CD4-positive, alpha-beta T cell (primary cell): ENCODE results near the gene YAP1. TPM values are rescaled to one million over a fixed set of nuclear protein-coding genes. Genes with fewer than 3 reads are reported as not detected.

ENCODE experiments used
- ATAC-seq: fragments of 200-7000 bp; cut with Tn5 transposase; one replicate; pipeline ENCODE4 v1.10.0; 2022; ENCODE audit warnings: mild to moderate bottlenecking; ENCODE audit not compliant: poor library complexity
- CTCF ChIA-PET: fragments of 350-600 bp; sonication (Branson Sonifier 250); formaldehyde crosslinking; loops from one replicate; lab custom pipeline; 2021; ENCODE audit warnings: antibody characterized with exemption, inconsistent platforms; lab: Charles Lee
- POLR2A ChIA-PET: fragments of 350-600 bp; sonication (Branson Sonifier 250); formaldehyde crosslinking; loops from one replicate; lab custom pipeline; 2021; ENCODE audit warnings: antibody characterized with exemption, inconsistent platforms; lab: Charles Lee
- DNase-seq, 14 experiments: peaks; one replicate each; pipeline ENCODE4 v3.0.0-alpha.2; 2013 to 2020; ENCODE audit warnings: mixed read lengths in 2 of 14
- H3K27ac ChIP-seq, 2 donors: one replicate each; pipeline versions ENCODE4 v1.5.1 to v1.7.0; 2013; ENCODE audit warnings: low read length in 2 of 2, low read depth in 1 of 2, mild to moderate bottlenecking in 1 of 2
- H3K27me3 ChIP-seq, 2 experiments: 1 replicate in 1 of 2; 2 replicates in 1 of 2; pipeline versions ENCODE4 v1.6.1 to v1.7.0; 2013; ENCODE audit warnings: low read length in 2 of 2, control low read depth in 1 of 2, mild to moderate bottlenecking in 1 of 2, moderate library complexity in 1 of 2; ENCODE audit not compliant: insufficient read depth in 2 of 2, control insufficient read depth in 1 of 2
- H3K36me3 ChIP-seq: one replicate; pipeline ENCODE4 v1.6.1; 2013; ENCODE audit warnings: low read length, control low read depth; ENCODE audit not compliant: insufficient read depth
- H3K4me1 ChIP-seq: one replicate; pipeline ENCODE4 v1.6.1; 2013; ENCODE audit warnings: low read length, control low read depth; ENCODE audit not compliant: insufficient read depth
- H3K4me3 ChIP-seq: one replicate; pipeline ENCODE4 v1.5.1; 2013; ENCODE audit warnings: mild to moderate bottlenecking, low read length, moderate library complexity
- H3K9me3 ChIP-seq, 2 experiments: 1 replicate in 1 of 2; 2 replicates in 1 of 2; pipeline versions ENCODE4 v1.6.1 to v1.7.0; 2013; ENCODE audit warnings: low read length in 2 of 2, mild to moderate bottlenecking in 2 of 2, control low read depth in 1 of 2, moderate library complexity in 1 of 2; ENCODE audit not compliant: control insufficient read depth in 1 of 2, insufficient read depth in 1 of 2
- H3K27ac Mint-ChIP-seq: one replicate; pipeline ENCODE4 v1.8.0; 2020; ENCODE audit warnings: mixed read lengths
- H3K27me3 Mint-ChIP-seq: one replicate; pipeline ENCODE4 v1.8.0; 2021; ENCODE audit warnings: mixed read lengths
- H3K36me3 Mint-ChIP-seq: one replicate; pipeline ENCODE4 v1.8.0; 2021; ENCODE audit warnings: low read depth, mixed read lengths
- H3K4me1 Mint-ChIP-seq: one replicate; pipeline ENCODE4 v1.8.0; 2021; ENCODE audit warnings: low read depth, mixed read lengths
- H3K4me3 Mint-ChIP-seq: one replicate; pipeline ENCODE4 v1.8.0; 2020; ENCODE audit warnings: mild to moderate bottlenecking, mixed read lengths
- H3K9me3 Mint-ChIP-seq: one replicate; pipeline ENCODE4 v1.8.0; 2020; ENCODE audit warnings: mixed read lengths
- intact Hi-C, 2 experiments: fragments of 100-400 bp; cut with DNase I in 1 of 2; cut with micrococcal nuclease in 1 of 2; formaldehyde crosslinking; loops; one replicate each; pipeline versions ENCODE4 v1.15.1 to v1.9.0; 2023 to 2025; cut with DNase I, micrococcal nuclease
- total RNA-seq, 174 experiments: library from RNA in 2 of 174; stranded (reverse) in 2 of 174; gene quantifications; one replicate each; pipeline ENCODE4 v1.2.3 and lab custom pipeline; 2021 to 2026
- TF ChIP-seq, protein P1 (sequence below): fragments of 200-600 bp; IDR thresholded peaks from one replicate; pipeline ENCODE4 v1.8.0; 2022; ENCODE audit warnings: antibody characterized with exemption, mild to moderate bottlenecking

Gene YAP1
- total RNA-seq, 2 experiments from 2014 or later, result 0.06 TPM; not detected in 1

DNA sequence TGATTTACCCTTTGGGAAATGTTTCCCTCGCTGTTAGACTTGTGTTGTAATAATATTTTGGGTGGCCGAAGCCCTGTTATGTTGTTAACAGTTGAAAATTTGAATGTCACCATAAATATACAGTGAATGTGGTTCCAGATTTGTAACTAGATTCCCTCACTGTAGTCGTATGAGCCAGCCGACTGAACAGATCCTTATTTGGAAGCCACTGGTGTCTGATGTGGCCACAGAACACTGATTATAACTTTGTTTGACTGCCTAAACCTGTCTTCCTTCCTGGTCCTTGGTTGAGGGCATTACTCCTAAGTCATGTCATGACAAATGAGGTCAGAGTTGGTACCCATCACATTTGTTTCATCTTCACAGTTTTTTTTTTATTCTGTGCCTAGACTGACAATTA is 45.4 kb downstream of the YAP1 start:
- Mint-ChIP-seq H3K4me3 (no peak overlapping the region), H3K27me3 (peaks cover 38% of the 10 kb centered on the region), H3K4me1 (no peaks in the 10 kb centered on the region), H3K27ac (no peak overlapping the region), H3K9me3 (no peaks in the 10 kb centered on the region), H3K36me3 (no peaks in the 10 kb centered on the region)
- H3K9me3 ChIP-seq, result no peaks in the 10 kb centered on the region
- no peak for ATAC-seq
- H3K36me3 ChIP-seq, result no peaks in the 10 kb centered on the region
- H3K27ac ChIP-seq, result no peak overlapping the region
- H3K4me3 ChIP-seq, result no peak overlapping the region
- H3K4me1 ChIP-seq, result no peaks in the 10 kb centered on the region
- intact Hi-C loops, result no loop called here
- no peaks in the 10 kb centered on the region for H3K27me3 ChIP-seq
- TF ChIP-seq, protein P1, sequence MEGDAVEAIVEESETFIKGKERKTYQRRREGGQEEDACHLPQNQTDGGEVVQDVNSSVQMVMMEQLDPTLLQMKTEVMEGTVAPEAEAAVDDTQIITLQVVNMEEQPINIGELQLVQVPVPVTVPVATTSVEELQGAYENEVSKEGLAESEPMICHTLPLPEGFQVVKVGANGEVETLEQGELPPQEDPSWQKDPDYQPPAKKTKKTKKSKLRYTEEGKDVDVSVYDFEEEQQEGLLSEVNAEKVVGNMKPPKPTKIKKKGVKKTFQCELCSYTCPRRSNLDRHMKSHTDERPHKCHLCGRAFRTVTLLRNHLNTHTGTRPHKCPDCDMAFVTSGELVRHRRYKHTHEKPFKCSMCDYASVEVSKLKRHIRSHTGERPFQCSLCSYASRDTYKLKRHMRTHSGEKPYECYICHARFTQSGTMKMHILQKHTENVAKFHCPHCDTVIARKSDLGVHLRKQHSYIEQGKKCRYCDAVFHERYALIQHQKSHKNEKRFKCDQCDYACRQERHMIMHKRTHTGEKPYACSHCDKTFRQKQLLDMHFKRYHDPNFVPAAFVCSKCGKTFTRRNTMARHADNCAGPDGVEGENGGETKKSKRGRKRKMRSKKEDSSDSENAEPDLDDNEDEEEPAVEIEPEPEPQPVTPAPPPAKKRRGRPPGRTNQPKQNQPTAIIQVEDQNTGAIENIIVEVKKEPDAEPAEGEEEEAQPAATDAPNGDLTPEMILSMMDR, result no peak
- POLR2A ChIA-PET, result no interaction called here
- no peak for DNase-seq
- CTCF ChIA-PET, result no interaction called here

DNA sequence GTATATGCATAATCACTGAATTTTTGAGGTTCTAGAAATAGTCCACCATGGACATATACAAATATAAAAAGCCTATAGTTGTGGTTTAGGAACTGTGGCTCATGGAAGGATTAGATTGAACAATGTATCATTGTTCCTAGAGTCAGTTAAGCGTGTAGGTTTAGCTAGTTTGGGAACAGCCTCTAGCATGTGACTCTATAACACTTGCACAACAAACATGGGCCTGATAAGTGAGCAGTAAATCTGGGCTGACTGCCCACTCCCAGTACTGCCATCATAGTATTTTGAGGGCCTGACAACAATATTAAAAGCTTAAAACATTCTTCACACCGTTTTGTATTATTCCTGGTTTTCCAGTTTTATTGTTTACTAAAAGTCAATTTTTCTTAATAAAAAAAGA is 47.0 kb downstream of the YAP1 start:
- ChIA-PET POLR2A (no interaction called here), CTCF (no interaction called here)
- Histone ChIP-seq H3K4me3 (no peak overlapping the region), H3K27ac (no peak overlapping the region), H3K4me1 (no peaks in the 10 kb centered on the region), H3K9me3 (peaks cover 0 to under 1% of the 10 kb centered on the region in 2 experiments), H3K36me3 (no peaks in the 10 kb centered on the region), H3K27me3 (no peaks in the 10 kb centered on the region)
- Mint-ChIP-seq H3K4me1 (no peaks in the 10 kb centered on the region), H3K9me3 (no peaks in the 10 kb centered on the region), H3K27ac (no peak overlapping the region), H3K36me3 (no peaks in the 10 kb centered on the region), H3K27me3 (peaks cover 35% of the 10 kb centered on the region), H3K4me3 (no peak overlapping the region)
- ATAC-seq (no peak), DNase-seq (no peak)
- intact Hi-C loops, result no loop called here
- TF ChIP-seq, protein P1, result no peak

DNA sequence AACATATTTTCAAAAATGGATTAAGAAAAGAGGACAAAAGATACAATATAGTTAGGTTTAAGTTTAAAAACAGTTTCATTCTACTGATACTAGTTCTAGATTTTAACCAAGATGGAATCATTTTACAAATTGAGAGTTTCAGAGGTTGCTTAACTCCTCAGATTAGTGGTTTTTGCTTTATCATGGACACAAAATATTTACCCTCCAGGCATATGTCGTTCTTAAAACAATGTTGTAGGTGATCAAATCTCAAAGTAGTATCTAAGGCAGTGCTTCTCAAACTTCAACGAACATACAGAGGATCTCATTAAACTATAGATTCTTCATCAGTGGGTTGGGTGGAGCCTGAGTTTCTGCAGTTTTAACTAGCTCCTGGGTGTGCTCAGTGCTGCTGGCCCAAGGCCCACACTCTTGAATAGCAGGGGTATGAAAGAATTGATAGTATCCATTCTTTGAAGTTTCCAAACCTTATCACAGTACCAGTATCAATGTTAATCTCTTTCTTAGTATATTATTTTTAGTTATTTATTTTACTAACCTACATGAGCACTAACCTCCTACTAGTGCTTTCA is 48.0 kb downstream of the YAP1 start:
- intact Hi-C loops, result no loop called here
- Histone ChIP-seq H3K4me3 (no peak overlapping the region), H3K4me1 (no peaks in the 10 kb centered on the region), H3K36me3 (no peaks in the 10 kb centered on the region), H3K27me3 (no peaks in the 10 kb centered on the region), H3K27ac (no peak overlapping the region), H3K9me3 (peaks cover 0 to 3% of the 10 kb centered on the region in 2 experiments)
- ChIA-PET CTCF (no interaction called here), POLR2A (no interaction called here)
- no peaks in the 10 kb centered on the region for H3K36me3 Mint-ChIP-seq
- H3K27ac Mint-ChIP-seq, result no peak overlapping the region
- H3K4me1 Mint-ChIP-seq, result no peaks in the 10 kb centered on the region
- peaks cover 28% of the 10 kb centered on the region for H3K27me3 Mint-ChIP-seq
- H3K4me3 Mint-ChIP-seq, result no peak overlapping the region
- ATAC-seq, result no peak
- H3K9me3 Mint-ChIP-seq, result no peaks in the 10 kb centered on the region
- DNase-seq, result no peak
- TF ChIP-seq, protein P1, result no peak
